ENCODE results near the gene AQP12B.

Gene AQP12B

DNA sequence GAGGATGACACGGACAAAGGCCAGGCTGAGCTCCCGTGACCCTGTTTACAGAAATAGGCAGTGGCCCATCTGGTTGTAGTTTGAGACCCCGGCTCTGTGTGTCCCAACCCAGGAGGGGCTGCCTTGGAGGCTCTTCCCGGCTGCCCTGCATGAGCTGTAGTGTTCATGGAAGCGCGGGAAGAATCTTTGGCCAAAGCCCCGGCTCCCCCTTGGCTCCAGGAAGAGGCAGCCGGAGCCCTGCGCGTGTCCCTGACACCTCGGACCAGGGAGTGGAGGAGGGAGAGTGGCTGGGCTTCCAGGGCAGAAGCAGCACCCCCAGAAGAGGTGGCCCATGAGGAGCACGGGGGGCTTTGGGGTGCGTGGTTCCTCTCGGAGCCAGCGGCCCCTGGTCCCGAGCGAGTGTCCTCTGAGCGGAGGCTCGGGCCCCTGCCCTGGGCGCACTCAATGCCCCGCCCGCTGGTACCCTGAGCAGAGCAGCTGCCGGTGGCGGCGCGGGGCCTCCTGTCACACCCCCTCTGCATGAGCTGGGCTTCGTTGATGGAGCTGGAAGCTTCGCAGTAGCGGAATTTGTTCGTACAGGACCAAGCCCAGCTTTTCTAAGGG, 35.7 kb downstream of the AQP12B start:
- no peaks in the 10 kb centered on the region for H4K20me1 ChIP-seq (ENCODE audit: control insufficient read depth, insufficient read depth, low read depth, low read length)
- TF ChIP-seq, protein P1, sequence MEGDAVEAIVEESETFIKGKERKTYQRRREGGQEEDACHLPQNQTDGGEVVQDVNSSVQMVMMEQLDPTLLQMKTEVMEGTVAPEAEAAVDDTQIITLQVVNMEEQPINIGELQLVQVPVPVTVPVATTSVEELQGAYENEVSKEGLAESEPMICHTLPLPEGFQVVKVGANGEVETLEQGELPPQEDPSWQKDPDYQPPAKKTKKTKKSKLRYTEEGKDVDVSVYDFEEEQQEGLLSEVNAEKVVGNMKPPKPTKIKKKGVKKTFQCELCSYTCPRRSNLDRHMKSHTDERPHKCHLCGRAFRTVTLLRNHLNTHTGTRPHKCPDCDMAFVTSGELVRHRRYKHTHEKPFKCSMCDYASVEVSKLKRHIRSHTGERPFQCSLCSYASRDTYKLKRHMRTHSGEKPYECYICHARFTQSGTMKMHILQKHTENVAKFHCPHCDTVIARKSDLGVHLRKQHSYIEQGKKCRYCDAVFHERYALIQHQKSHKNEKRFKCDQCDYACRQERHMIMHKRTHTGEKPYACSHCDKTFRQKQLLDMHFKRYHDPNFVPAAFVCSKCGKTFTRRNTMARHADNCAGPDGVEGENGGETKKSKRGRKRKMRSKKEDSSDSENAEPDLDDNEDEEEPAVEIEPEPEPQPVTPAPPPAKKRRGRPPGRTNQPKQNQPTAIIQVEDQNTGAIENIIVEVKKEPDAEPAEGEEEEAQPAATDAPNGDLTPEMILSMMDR (IDR thresholded peaks at IDR 0.05; ENCODE audit: low read depth, low read length, poor library complexity, severe bottlenecking) = no peak
- no peak for TF ChIP-seq EZH2phosphoT487 (IDR thresholded peaks at IDR 0.05; ENCODE audit: borderline replicate concordance, low read length)
- peaks cover 6% of the 10 kb centered on the region; the same call in 1 of the 2 replicates for H3K9me3 ChIP-seq (ENCODE audit: control insufficient read depth, insufficient read depth, low read length)
- no peaks in the 10 kb centered on the region for H3K79me2 ChIP-seq (ENCODE audit: control insufficient read depth, low read length)
- H3K9me2 ChIP-seq (replicated peaks; ENCODE audit: control insufficient read depth, low read length) = no peaks in the 10 kb centered on the region
- no peaks in the 10 kb centered on the region for H3K4me1 ChIP-seq (ENCODE audit: control insufficient read depth, low read length)
- no peak overlapping the region for H3K27ac ChIP-seq (ENCODE audit: low read depth, low read length)
- no peaks in the 10 kb centered on the region for H3K36me3 ChIP-seq (ENCODE audit: control insufficient read depth, low read length)
- H3F3A ChIP-seq (ENCODE audit: control insufficient read depth, insufficient read depth) = no peaks in the 10 kb centered on the region
- H3K27me3 ChIP-seq (ENCODE audit: control insufficient read depth, low read length) = peaks cover 9% of the 10 kb centered on the region; the same call in 1 of the 2 replicates
- no peak overlapping the region for H3K4me3 ChIP-seq (ENCODE audit: low read length)
- H3K4me2 ChIP-seq (ENCODE audit: low read length) = no peak overlapping the region

DNA sequence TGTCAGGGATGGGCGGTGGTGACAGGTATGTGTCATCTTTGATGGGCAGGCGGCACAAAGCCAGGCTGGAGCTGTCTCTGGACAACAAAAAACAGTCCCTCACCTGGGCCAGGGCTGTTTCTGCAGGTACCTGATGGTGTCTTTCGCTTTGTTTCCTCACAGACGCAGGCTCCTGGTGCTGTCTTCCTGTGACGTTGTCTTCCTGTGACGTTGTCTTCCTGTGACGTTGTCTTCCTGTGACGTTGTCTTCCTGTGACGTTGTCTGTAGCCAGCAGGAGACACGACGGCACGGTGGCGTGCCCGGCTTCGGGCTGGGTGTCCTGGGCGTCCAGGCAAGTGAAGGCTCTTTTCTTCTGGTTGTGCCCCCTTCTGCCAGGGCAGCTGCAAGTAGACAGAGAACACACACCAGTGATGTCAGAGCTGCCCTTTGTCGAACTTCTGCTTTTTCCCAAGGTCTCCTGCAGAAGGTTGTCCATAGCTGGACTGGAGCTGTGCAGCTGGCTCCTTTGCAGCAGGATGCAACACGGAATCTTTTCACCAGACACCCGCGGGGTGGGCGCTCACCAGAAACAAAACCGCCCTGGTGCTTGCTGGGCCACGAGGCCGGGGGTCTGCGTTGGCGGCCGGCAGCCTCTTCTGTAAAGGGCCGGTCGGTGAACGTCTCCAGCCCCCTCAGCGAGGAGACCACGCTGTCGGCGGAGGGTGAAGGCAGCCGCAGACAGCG, 36.3 kb downstream of the AQP12B start:
- no peaks in the 10 kb centered on the region for H3K79me2 ChIP-seq (ENCODE audit: control insufficient read depth, low read length)
- no peaks in the 10 kb centered on the region for H3K9me2 ChIP-seq (replicated peaks; ENCODE audit: control insufficient read depth, low read length)
- no peak for TF ChIP-seq EZH2phosphoT487 (IDR thresholded peaks at IDR 0.05; ENCODE audit: borderline replicate concordance, low read length)
- TF ChIP-seq, protein P1 (IDR thresholded peaks at IDR 0.05; ENCODE audit: low read depth, low read length, poor library complexity, severe bottlenecking) = no peak
- no peak overlapping the region for H3K4me2 ChIP-seq (ENCODE audit: low read length)
- peaks cover 8% of the 10 kb centered on the region; the same call in 1 of the 2 replicates for H3K9me3 ChIP-seq (ENCODE audit: control insufficient read depth, insufficient read depth, low read length)
- no peaks in the 10 kb centered on the region for H4K20me1 ChIP-seq (ENCODE audit: control insufficient read depth, insufficient read depth, low read depth, low read length)
- H3K36me3 ChIP-seq (ENCODE audit: control insufficient read depth, low read length) = no peaks in the 10 kb centered on the region
- no peaks in the 10 kb centered on the region for H3F3A ChIP-seq (ENCODE audit: control insufficient read depth, insufficient read depth)
- H3K27me3 ChIP-seq (ENCODE audit: control insufficient read depth, low read length) = peaks cover 9% of the 10 kb centered on the region; the same call in 1 of the 2 replicates
- no peak overlapping the region for H3K4me3 ChIP-seq (ENCODE audit: low read length)
- no peak overlapping the region for H3K27ac ChIP-seq (ENCODE audit: low read depth, low read length)
- no peaks in the 10 kb centered on the region for H3K4me1 ChIP-seq (ENCODE audit: control insufficient read depth, low read length)

DNA sequence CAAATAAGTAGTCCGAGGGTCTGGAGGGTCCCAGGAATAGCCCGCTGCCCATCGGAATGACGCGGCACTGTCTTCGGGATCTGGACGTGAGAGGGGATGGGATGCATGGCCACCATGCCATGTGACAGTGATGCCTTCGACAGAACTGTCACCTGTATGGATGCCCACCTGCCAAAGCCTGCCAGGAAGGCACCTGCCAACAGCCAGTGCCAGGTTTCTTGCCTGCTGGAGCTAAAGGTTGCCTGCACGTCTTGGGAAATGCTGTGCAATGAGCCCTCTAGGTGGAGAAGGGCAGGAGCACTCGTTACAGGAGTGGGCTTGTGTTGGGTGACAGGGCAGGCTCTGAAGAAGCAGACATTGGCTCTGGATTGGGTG, 36.9 kb downstream of the AQP12B start:
- Histone ChIP-seq H3K36me3 (ENCODE audit: control insufficient read depth, low read length) (no peaks in the 10 kb centered on the region), H3K27me3 (ENCODE audit: control insufficient read depth, low read length) (peaks cover 9% of the 10 kb centered on the region; the same call in 1 of the 2 replicates), H4K20me1 (ENCODE audit: control insufficient read depth, insufficient read depth, low read depth, low read length) (no peaks in the 10 kb centered on the region), H3K9me3 (ENCODE audit: control insufficient read depth, insufficient read depth, low read length) (peaks cover 8% of the 10 kb centered on the region; the same call in 1 of the 2 replicates), H3K4me2 (ENCODE audit: low read length) (no peak overlapping the region), H3K79me2 (ENCODE audit: control insufficient read depth, low read length) (no peaks in the 10 kb centered on the region), H3K4me3 (ENCODE audit: low read length) (no peak overlapping the region), H3F3A (ENCODE audit: control insufficient read depth, insufficient read depth) (no peaks in the 10 kb centered on the region), H3K4me1 (ENCODE audit: control insufficient read depth, low read length) (no peaks in the 10 kb centered on the region), H3K9me2 (replicated peaks; ENCODE audit: control insufficient read depth, low read length) (no peaks in the 10 kb centered on the region), H3K27ac (ENCODE audit: low read depth, low read length) (no peak overlapping the region)
- TF ChIP-seq, protein P1 (IDR thresholded peaks at IDR 0.05; ENCODE audit: low read depth, low read length, poor library complexity, severe bottlenecking) = no peak
- no peak for TF ChIP-seq EZH2phosphoT487 (IDR thresholded peaks at IDR 0.05; ENCODE audit: borderline replicate concordance, low read length)

All from DOHH2 (cell line).